Measurements from ENCODE around the gene VIL1.
A peak's percentile ranks its signal among the peaks of the same experiment; 100 is the strongest.

Gene VIL1

DNA sequence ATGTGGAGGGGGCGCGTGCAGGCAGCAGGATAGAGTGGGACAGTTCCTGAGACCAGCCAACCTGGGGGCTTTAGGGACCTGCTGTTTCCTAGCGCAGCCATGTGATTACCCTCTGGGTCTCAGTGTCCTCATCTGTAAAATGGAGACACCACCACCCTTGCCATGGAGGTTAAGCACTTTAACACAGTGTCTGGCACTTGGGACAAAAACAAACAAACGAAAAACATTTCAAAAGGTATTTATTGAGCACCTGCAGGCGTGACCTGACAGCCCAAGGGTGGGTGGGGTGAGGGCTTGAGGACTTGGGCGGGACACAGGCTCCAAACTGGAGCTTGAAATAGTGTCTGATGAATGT lies 23.9 kb upstream of the VIL1 start:
- DNase-seq (ENCODE audit: low read depth in 3 of 3), result no peak

- DNase-seq (ENCODE audit: low read depth in 3 of 3), result no peak
Observed at GRCh38 chr2:218395456-218395825, 23.5 kb upstream of the VIL1 start.

DNA sequence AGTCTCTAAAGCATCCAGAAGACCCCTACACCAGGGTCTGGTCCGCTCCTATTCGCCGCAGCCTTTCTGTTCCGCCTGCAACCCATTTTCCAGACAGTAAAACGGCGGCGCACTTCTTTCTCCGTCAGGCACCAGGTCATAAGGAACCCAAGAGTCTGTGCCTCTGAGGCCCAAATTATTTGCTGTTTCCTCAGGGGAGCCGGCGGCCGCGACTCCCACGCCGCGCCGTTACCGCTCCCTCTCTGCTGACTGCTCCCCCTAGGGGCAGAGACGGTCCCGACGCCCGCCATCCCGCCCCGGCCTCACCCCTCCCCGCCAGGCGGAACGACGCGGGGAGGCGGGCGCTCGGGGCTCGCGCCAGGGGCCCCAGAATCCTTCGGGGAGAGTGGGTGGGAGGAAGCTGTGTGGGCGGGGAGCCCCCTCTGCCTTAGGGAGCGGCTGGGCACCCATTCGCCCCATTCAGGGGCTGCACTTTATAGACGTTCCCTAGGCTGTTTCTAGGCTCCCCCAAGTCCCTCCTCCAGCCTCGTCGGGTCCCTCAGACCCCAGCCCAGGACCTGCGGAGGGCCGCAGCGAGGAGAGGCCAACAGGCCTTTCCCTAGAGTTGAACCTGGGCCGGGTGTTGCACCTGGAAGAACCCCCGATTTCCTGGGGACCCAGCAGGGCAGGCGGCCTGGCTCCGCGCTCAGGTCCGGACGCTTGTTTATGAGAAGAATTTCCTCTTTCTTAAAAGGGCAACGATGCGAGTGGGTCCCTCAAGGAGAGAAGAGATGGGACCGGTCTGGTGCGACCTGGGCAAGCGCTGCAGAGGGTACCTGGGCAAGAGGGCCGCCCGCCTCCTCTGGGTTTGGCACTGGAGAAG lies 22.9 kb upstream of the VIL1 start:
- DNase-seq (ENCODE audit: low read depth in 3 of 3), result peak; percentile 82 to 94 (median 89)

DNA sequence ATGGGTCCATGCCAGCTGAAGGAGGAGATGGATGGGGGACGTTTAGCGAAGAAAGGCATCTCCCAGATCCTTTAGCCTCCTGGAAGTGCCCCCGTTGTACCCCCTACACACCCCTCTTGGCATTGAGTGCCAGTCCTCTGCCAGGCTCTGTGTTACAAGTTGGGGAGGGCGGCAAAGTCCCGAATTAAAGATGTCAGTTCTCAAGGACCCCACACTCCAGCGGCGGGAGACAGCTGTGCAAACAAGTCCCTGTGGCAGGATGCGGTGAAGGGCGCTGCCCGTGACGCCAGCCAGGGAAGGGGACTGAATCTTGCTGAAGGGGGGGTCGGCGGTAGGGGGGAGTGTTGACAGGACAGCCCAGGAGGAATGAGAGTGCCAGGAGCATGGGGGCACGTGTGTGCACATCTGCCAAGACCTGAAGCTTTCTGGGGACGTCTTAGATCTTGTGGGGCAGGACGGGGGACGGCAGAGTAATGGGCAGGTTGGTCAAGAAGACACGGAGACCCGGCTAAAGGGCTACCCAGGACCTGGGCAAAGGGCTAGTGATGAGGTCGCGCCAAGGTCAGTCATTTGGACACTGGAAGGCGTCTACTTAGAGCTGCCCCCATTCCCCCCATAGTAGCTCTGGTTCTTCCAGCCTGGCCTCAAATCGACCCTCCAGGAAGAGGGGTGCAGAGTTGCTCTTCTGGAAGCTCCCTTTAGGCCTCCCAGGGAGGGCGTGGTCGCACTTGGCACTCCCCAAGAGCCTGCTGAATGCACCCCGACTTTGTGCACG lies 22.0 kb upstream of the VIL1 start:
- DNase-seq (ENCODE audit: low read depth in 3 of 3), result peak in 1 of 3 donors; percentile 9

GRCh38 chr2:218397463-218397819 lies 21.5 kb upstream of the VIL1 start:
- no peak for DNase-seq (ENCODE audit: low read depth in 3 of 3)

DNA sequence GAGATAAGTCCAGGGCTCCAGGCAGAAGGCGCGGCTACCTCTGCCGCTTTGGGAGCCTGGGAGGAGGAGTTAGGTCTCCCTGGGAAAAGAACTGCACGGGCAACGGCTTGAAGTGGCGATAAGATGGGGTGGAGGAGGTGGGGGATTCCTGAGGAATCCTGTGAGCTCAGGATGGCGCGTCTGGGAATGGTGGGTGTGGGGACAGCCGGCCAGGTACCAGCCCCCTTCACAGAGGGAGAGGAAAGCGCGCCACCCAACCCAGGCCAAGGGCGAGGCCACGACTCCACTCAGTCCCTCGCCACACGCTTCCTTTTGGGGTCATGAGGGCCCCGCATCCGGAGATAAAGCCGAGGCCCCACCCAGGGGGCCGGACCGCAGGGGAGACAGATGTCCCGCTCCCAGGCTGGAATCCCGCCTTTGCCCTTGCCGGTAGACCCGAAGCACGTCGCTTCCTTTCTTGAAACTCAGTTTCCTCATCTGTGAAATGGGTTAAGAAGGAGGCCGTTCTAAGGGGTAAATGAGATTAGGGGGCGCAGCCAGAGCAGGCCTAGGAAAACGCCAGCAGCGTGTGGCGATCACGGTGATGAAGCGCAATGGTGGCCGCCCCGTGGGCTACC lies 21.0 kb upstream of the VIL1 start:
- DNase-seq (ENCODE audit: low read depth in 3 of 3), result peak in 1 of 3 donors; percentile 37

- peak in 1 of 3 donors; percentile 41 for DNase-seq (ENCODE audit: low read depth in 3 of 3)
Observed at GRCh38 chr2:218398437-218399390, 20.2 kb upstream of the VIL1 start.

DNA sequence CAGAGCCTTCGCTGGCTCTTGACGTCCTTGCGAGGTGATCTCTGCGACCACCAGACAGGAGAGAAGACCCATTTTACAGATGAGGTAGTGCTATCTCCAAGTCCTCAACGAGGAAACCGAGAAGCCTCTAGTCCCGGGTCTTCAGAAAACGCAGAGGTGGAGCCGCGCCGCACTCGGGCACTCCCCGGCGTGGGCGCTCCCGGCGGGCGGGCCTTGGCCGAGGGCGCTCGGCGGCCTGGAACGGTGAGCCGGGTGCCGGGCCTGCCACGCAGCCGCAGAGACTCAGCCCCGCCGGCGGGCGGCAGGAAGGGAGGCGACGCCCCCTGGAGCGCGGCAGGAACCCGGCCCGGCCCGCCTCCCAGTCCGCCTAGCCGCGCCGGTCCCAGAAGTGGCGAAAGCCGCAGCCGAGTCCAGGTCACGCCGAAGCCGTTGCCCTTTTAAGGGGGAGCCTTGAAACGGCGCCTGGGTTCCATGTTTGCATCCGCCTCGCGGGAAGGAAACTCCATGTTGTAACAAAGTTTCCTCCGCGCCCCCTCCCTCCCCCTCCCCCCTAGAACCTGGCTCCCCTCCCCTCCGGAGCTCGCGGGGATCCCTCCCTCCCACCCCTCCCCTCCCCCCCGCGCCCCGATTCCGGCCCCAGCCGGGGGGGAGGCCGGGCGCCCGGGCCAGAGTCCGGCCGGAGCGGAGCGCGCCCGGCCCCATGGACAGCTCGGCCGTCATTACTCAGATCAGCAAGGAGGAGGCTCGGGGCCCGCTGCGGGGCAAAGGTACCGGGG lies 19.3 kb upstream of the VIL1 start, which contains the start of gene CTDSP1:
Gene CTDSP1, plus strand, starts transcription at position 478 of the 776 bp plus-strand sequence. Its CDS starts 223 bp downstream, at position 701.
- peak; percentile 79 to 88 (median 81) for DNase-seq (ENCODE audit: low read depth in 3 of 3)

DNA sequence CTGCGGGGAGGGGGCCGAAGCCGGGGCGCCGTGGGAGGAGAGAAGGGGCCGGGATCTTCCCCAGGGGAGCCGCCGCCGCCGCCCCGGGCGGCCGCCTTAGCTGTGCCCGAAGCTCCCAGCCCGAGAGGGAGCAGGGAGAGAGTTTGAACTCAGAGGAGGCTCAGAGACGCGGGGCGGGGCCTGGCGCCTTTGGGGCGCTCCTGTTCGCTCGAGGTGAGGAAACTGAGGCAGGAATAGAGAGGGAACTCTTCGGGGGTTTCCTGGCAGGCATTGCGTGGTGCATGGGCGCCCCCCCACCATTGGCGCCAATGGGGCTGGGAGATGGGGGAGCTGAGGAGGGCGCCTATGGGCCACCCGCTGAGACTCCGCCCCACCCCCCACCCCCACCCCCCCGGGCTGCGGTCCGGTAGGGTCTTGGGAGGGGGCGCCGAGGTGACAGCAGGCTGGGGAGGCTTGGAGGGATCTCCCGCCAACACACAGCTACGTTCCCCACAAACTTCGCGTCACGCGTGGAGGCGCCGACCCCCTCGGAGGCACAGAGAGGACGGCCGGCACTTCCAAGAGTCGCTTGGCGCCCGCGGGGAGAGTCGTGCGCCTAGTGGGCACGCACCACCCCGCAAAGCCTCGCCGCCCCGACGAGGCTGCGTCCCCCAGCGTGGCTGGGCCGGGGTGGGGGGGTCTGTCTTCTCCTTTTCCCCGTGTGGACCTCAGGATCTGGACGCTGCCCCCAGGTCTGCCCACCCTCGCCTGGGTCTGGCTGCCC lies 18.6 kb upstream of the VIL1 start:
- DNase-seq (ENCODE audit: low read depth in 3 of 3), result peak in 1 of 3 donors; percentile 10

DNA sequence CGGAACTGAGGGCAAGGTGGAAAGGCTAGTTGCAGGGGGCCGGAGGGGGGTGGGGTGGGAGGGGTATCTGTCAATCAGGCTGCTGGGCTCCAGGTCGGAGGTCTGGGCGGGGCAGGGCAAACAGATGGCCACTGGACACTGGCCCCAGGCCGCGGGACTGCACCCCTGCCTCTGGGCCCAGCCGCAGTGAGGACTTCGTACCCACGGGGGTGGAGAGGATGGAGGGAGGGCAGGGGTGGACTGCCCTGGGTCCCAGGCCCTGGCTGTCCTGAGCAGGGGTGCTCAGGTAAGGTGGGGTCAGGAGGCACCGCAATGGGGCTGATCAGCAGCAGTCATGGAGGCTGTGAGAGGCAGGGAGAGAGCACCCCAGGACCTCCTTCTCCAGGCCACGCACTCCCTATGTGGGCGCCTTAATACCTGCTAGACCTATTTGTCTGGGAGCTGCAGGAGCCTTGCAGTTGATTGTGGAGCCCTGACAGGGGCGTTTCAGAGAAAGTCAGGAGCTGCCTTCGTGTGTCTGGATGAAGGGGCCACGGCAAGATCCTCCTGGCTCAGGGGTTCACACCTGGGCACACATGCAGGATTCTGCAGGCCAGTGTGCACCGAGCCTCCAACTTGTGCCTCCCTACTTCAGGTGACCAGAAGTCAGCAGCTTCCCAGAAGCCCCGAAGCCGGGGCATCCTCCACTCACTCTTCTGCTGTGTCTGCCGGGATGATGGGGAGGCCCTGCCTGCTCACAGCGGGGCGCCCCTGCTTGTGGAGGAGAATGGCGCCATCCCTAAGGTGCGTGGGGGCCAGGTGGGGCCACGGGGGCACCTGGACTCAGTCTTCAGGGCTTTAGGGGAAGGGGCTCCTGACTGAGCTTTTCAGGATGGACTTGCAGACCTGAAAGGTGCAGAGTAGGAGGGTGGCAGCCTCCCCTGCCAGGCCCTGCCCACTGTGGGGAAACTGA lies 17.7 kb upstream of the VIL1 start:
- no peak for DNase-seq (ENCODE audit: low read depth in 3 of 3)

GRCh38 chr2:218401890-218402289 lies 17.0 kb upstream of the VIL1 start:
- no peak for DNase-seq (ENCODE audit: low read depth in 3 of 3)

DNA sequence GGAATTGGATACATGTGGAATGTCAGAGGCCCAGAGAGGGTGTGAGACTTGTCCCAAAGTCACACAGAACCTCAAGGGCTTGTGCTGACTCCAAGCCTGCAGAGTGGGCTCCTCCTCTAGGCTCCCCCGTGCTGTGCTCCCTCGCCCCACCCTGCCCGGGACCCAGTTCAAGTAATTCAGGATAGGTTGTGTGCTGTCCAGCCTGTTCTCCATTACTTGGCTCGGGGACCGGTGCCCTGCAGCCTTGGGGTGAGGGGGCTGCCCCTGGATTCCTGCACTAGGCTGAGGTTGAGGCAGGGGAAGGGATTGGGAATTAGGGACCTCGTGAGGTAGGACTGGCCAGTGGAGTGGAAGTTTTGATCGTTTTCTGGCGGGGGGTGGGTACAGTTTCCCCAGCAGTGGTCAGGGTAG lies 16.4 kb upstream of the VIL1 start:
- no peak for DNase-seq (ENCODE audit: low read depth in 3 of 3)

GRCh38 chr2:218402911-218403411 lies 16.0 kb upstream of the VIL1 start:
- DNase-seq (ENCODE audit: low read depth in 3 of 3), result no peak

- no peak for DNase-seq (ENCODE audit: low read depth in 3 of 3)
Observed at GRCh38 chr2:218403810-218404209, 15.1 kb upstream of the VIL1 start.

- DNase-seq (ENCODE audit: low read depth in 3 of 3), result no peak
Observed at GRCh38 chr2:218404351-218405085, 14.4 kb upstream of the VIL1 start.

GRCh38 chr2:218405086-218405745 lies 13.7 kb upstream of the VIL1 start:
- DNase-seq (ENCODE audit: low read depth in 3 of 3), result no peak

- no peak for DNase-seq (ENCODE audit: low read depth in 3 of 3)
Observed at GRCh38 chr2:218405746-218406208, 13.1 kb upstream of the VIL1 start.
